Esophagus muscularis mucosa (tissue), 4 donors: ENCODE measurements around the gene PLEKHM1.
"Not testable (repeated sequence)": the region's sequence is repeated elsewhere in the genome, so short reads cannot be mapped to it uniquely, and the experiment has no call there.

Experiments
- EP300 ChIP-seq: sonication (generic); formaldehyde crosslinking; IDR thresholded peaks from one replicate; pipeline ENCODE4 v1.6.1; 2017; ENCODE audit warnings: antibody characterized with exemption
- POLR2A ChIP-seq: fragments of 450-650 bp; IDR thresholded peaks from one replicate; pipeline ENCODE4 v1.6.1; 2017; ENCODE audit warnings: antibody characterized with exemption, moderate library complexity, mild to moderate bottlenecking, low read depth
- POLR2AphosphoS5 ChIP-seq, 2 donors: sonication (generic); formaldehyde crosslinking; IDR thresholded peaks; one replicate each; pipeline ENCODE4 v1.6.1; 2017; ENCODE audit warnings: antibody characterized with exemption in 2 of 2
- TF ChIP-seq, protein P1 (sequence below), 3 experiments: fragments of 200-600 bp in 2 of 3; fragments of 450-650 bp in 1 of 3; sonication (generic) in 2 of 3; IDR thresholded peaks; one replicate each; pipeline ENCODE4 v1.5.1; 2017 to 2019; ENCODE audit warnings: antibody characterized with exemption in 3 of 3, mild to moderate bottlenecking in 2 of 3, moderate library complexity in 1 of 3

DNA sequence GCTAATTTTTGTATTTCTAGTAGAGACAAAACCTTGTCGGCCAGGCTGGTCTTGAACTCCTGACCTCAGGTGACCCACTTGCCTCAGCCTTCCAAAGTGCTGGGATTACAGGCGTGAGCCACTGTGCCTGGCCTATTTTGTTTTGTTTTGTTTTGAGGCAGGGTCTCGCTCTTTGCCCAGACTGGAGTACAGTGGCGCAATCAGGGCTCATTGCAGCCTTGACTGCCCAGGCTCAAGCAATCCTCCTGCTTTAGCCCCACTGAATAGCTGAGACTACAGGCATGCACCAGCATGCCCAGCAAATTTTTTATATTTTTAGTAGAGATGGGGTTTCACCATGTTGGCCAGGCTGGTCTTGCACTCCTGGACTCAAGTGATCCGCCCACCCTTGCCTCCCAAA lies 30.1 kb downstream of the PLEKHM1 start:
- TF ChIP-seq, protein P1, sequence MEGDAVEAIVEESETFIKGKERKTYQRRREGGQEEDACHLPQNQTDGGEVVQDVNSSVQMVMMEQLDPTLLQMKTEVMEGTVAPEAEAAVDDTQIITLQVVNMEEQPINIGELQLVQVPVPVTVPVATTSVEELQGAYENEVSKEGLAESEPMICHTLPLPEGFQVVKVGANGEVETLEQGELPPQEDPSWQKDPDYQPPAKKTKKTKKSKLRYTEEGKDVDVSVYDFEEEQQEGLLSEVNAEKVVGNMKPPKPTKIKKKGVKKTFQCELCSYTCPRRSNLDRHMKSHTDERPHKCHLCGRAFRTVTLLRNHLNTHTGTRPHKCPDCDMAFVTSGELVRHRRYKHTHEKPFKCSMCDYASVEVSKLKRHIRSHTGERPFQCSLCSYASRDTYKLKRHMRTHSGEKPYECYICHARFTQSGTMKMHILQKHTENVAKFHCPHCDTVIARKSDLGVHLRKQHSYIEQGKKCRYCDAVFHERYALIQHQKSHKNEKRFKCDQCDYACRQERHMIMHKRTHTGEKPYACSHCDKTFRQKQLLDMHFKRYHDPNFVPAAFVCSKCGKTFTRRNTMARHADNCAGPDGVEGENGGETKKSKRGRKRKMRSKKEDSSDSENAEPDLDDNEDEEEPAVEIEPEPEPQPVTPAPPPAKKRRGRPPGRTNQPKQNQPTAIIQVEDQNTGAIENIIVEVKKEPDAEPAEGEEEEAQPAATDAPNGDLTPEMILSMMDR (IDR thresholded peaks at IDR 0.05), result not testable (repeated sequence)
- not testable (repeated sequence) for TF ChIP-seq POLR2AphosphoS5 (IDR thresholded peaks at IDR 0.05); POLR2A; EP300
